COR-L47 (cell line): ENCODE data around the gene ASB6.

Experiments used
- DNase-seq: peaks from one replicate; lab custom pipeline; 2025; lab: John Stamatoyannopoulos, UW

ASB6 gene

GRCh38 chr9:129641750-129642585 lies at the start of gene ASB6:
TSS of gene ASB6 (minus strand) at chr9:129642151. CDS start at chr9:129641999, 152 bp downstream.
- DNase-seq: peak; percentile 93

- DNase-seq: no peak
Observed at GRCh38 chr9:129688285-129689043, 46.5 kb upstream of the ASB6 start.

- DNase-seq: no peak
Observed at GRCh38 chr9:129687391-129687790, 45.4 kb upstream of the ASB6 start.

- DNase-seq: no peak
Observed at GRCh38 chr9:129686736-129687135, 44.8 kb upstream of the ASB6 start.

GRCh38 chr9:129685933-129686259 lies 43.9 kb upstream of the ASB6 start:
- DNase-seq: no peak

- no peak for DNase-seq
Observed at GRCh38 chr9:129685220-129685932, 43.4 kb upstream of the ASB6 start.

GRCh38 chr9:129682381-129682780 lies 40.4 kb upstream of the ASB6 start:
- no peak for DNase-seq

- DNase-seq: no peak
Observed at GRCh38 chr9:129681924-129682323, 40.0 kb upstream of the ASB6 start.

GRCh38 chr9:129679537-129679936 lies 37.6 kb upstream of the ASB6 start:
- DNase-seq: no peak

- DNase-seq: no peak
Observed at GRCh38 chr9:129678844-129679243, 36.9 kb upstream of the ASB6 start.

- DNase-seq: no peak
Observed at GRCh38 chr9:129677456-129677855, 35.5 kb upstream of the ASB6 start.

- DNase-seq: no peak
Observed at GRCh38 chr9:129676975-129677374, 35.0 kb upstream of the ASB6 start.

- no peak for DNase-seq
Observed at GRCh38 chr9:129676287-129676686, 34.3 kb upstream of the ASB6 start.

GRCh38 chr9:129675620-129676019 lies 33.7 kb upstream of the ASB6 start:
- no peak for DNase-seq

- DNase-seq: no peak
Observed at GRCh38 chr9:129674229-129674628, 32.3 kb upstream of the ASB6 start.

- no peak for DNase-seq
Observed at GRCh38 chr9:129673602-129674001, 31.7 kb upstream of the ASB6 start.

GRCh38 chr9:129672702-129673101 lies 30.8 kb upstream of the ASB6 start:
- DNase-seq: no peak

GRCh38 chr9:129671519-129671918 lies 29.6 kb upstream of the ASB6 start:
- no peak for DNase-seq

- no peak for DNase-seq
Observed at GRCh38 chr9:129671065-129671464, 29.1 kb upstream of the ASB6 start.

- no peak for DNase-seq
Observed at GRCh38 chr9:129669946-129670345, 28.0 kb upstream of the ASB6 start.

- no peak for DNase-seq
Observed at GRCh38 chr9:129669141-129669718, 27.3 kb upstream of the ASB6 start.

- DNase-seq: no peak
Observed at GRCh38 chr9:129667850-129668249, 25.9 kb upstream of the ASB6 start.
